Activated T-cell treated with anti-CD3 and anti-CD28 coated beads, Interleukin-2, amount 50 U/mL, for 72 hours (primary cell): ENCODE measurements around the gene CEACAM1. TPM values are rescaled to one million over a fixed set of nuclear protein-coding genes. Genes with fewer than 3 reads are reported as not detected.
"Not testable (repeated sequence)": the region's sequence is repeated elsewhere in the genome, so short reads cannot be mapped to it uniquely, and the experiment has no call there.

ENCODE experiments used
- ATAC-seq, 2 donors: fragments of 150-1000 bp; cut with Tn5 transposase; replicated peaks in 1 of 2; 2 replicates each; pipeline ENCODE4 v1.10.0; 2021; ENCODE audit warnings: moderate library complexity in 2 of 2, mild to moderate bottlenecking in 1 of 2
- DNase-seq, 2 donors: peaks; one replicate each; pipeline ENCODE4 v3.0.0; 2021 to 2022; ENCODE audit warnings: mixed read lengths in 1 of 2
- H3K27ac Mint-ChIP-seq: one replicate; pipeline ENCODE4 v1.8.0; 2022; ENCODE audit warnings: mild to moderate bottlenecking, moderate library complexity, mixed read lengths
- H3K27me3 Mint-ChIP-seq: one replicate; pipeline ENCODE4 v1.8.0; 2022; ENCODE audit warnings: low read depth, mixed read lengths
- H3K36me3 Mint-ChIP-seq, 2 donors: one replicate each; pipeline ENCODE4 v1.8.0; 2022; ENCODE audit warnings: mixed read lengths in 2 of 2, mild to moderate bottlenecking in 1 of 2; ENCODE audit not compliant: insufficient read depth in 2 of 2
- H3K4me1 Mint-ChIP-seq: one replicate; pipeline ENCODE4 v1.8.0; 2022; ENCODE audit warnings: low read depth, mixed read lengths
- H3K4me3 Mint-ChIP-seq, 2 donors: one replicate each; pipeline ENCODE4 v1.8.0; 2022; ENCODE audit warnings: mild to moderate bottlenecking in 2 of 2, mixed read lengths in 2 of 2, moderate library complexity in 2 of 2
- H3K9me3 Mint-ChIP-seq, 2 donors: one replicate each; pipeline ENCODE4 v1.8.0; 2022; ENCODE audit warnings: mixed read lengths in 2 of 2
- total RNA-seq, 2 donors: library from RNA; stranded (reverse); gene quantifications; one replicate each; pipeline ENCODE4 v1.2.3, GENCODE V29; 2022

CEACAM1 gene
- total RNA-seq, 2 donors from 2014 or later: 4.0 to 8.2 TPM

GRCh38 chr19:42540071-42540553 lies 11.8 kb upstream of the CEACAM1 start:
- no peak for ATAC-seq
- H3K9me3 Mint-ChIP-seq: no peaks in the 10 kb centered on the region
- H3K4me3 Mint-ChIP-seq: no peak overlapping the region
- no peak for DNase-seq
- no peaks in the 10 kb centered on the region for H3K36me3 Mint-ChIP-seq
- no peaks in the 10 kb centered on the region for H3K4me1 Mint-ChIP-seq
- H3K27ac Mint-ChIP-seq: no peak overlapping the region
- no peaks in the 10 kb centered on the region for H3K27me3 Mint-ChIP-seq

GRCh38 chr19:42538841-42539709 lies 10.8 kb upstream of the CEACAM1 start:
- DNase-seq: no peak
- H3K4me3 Mint-ChIP-seq: no peak overlapping the region
- ATAC-seq: no peak
- H3K4me1 Mint-ChIP-seq: no peaks in the 10 kb centered on the region
- no peak overlapping the region for H3K27ac Mint-ChIP-seq
- H3K9me3 Mint-ChIP-seq: no peaks in the 10 kb centered on the region
- no peaks in the 10 kb centered on the region for H3K27me3 Mint-ChIP-seq
- no peaks in the 10 kb centered on the region for H3K36me3 Mint-ChIP-seq

GRCh38 chr19:42535276-42535675 lies 7.0 kb upstream of the CEACAM1 start:
- not testable (repeated sequence) for ATAC-seq, H3K36me3 Mint-ChIP-seq, DNase-seq, H3K27me3 Mint-ChIP-seq, H3K4me1 Mint-ChIP-seq, H3K9me3 Mint-ChIP-seq, H3K27ac Mint-ChIP-seq, H3K4me3 Mint-ChIP-seq

- H3K4me1 Mint-ChIP-seq: peaks cover 7% of the 10 kb centered on the region
- H3K27me3 Mint-ChIP-seq: no peaks in the 10 kb centered on the region
- H3K27ac Mint-ChIP-seq: no peak overlapping the region
- no peak for ATAC-seq
- no peaks in the 10 kb centered on the region for H3K9me3 Mint-ChIP-seq
- DNase-seq: no peak
- no peaks in the 10 kb centered on the region for H3K36me3 Mint-ChIP-seq
- H3K4me3 Mint-ChIP-seq: no peak overlapping the region
These were observed 6.1 kb upstream of the CEACAM1 start for GRCh38 chr19:42534391-42534790.

GRCh38 chr19:42532891-42533290 lies 4.6 kb upstream of the CEACAM1 start:
- DNase-seq (no peak), ATAC-seq (no peak)
- no peaks in the 10 kb centered on the region for H3K36me3 Mint-ChIP-seq
- H3K27ac Mint-ChIP-seq: no peak overlapping the region
- H3K4me1 Mint-ChIP-seq: peaks cover 22% of the 10 kb centered on the region
- H3K4me3 Mint-ChIP-seq: no peak overlapping the region
- no peaks in the 10 kb centered on the region for H3K27me3 Mint-ChIP-seq
- no peaks in the 10 kb centered on the region for H3K9me3 Mint-ChIP-seq

- H3K27ac Mint-ChIP-seq: no peak overlapping the region
- no peaks in the 10 kb centered on the region for H3K27me3 Mint-ChIP-seq
- H3K9me3 Mint-ChIP-seq: no peaks in the 10 kb centered on the region
- peaks cover 27% of the 10 kb centered on the region for H3K4me1 Mint-ChIP-seq
- H3K4me3 Mint-ChIP-seq: no peak overlapping the region
- DNase-seq (no peak), ATAC-seq (peak; percentile 44 to 46)
- no peaks in the 10 kb centered on the region for H3K36me3 Mint-ChIP-seq
These were observed 3.0 kb upstream of the CEACAM1 start for GRCh38 chr19:42531313-42531712.

GRCh38 chr19:42529248-42529764 lies 1.0 kb upstream of the CEACAM1 start:
- H3K4me1 Mint-ChIP-seq: peaks cover 29% of the 10 kb centered on the region
- H3K27me3 Mint-ChIP-seq: no peaks in the 10 kb centered on the region
- DNase-seq: peak; percentile 61 to 80
- H3K9me3 Mint-ChIP-seq: no peaks in the 10 kb centered on the region
- H3K36me3 Mint-ChIP-seq: no peaks in the 10 kb centered on the region
- peak overlapping the region; percentile 80 for H3K27ac Mint-ChIP-seq
- H3K4me3 Mint-ChIP-seq: peak overlapping the region; percentile 79 to 81
- peak; percentile 75 to 82 for ATAC-seq

- H3K4me3 Mint-ChIP-seq: no peak overlapping the region
- H3K27me3 Mint-ChIP-seq: no peaks in the 10 kb centered on the region
- peaks cover 27% of the 10 kb centered on the region for H3K4me1 Mint-ChIP-seq
- DNase-seq (no peak), ATAC-seq (no peak)
- no peaks in the 10 kb centered on the region for H3K9me3 Mint-ChIP-seq
- H3K36me3 Mint-ChIP-seq: no peaks in the 10 kb centered on the region
- H3K27ac Mint-ChIP-seq: no peak overlapping the region
These were observed 3.3 kb downstream of the CEACAM1 start for GRCh38 chr19:42524943-42525342.

GRCh38 chr19:42524250-42524649 lies 4.0 kb downstream of the CEACAM1 start:
- no peaks in the 10 kb centered on the region for H3K9me3 Mint-ChIP-seq
- H3K4me3 Mint-ChIP-seq: no peak overlapping the region
- no peak overlapping the region for H3K27ac Mint-ChIP-seq
- no peak for ATAC-seq
- no peaks in the 10 kb centered on the region for H3K27me3 Mint-ChIP-seq
- peaks cover 25% of the 10 kb centered on the region for H3K4me1 Mint-ChIP-seq
- no peaks in the 10 kb centered on the region for H3K36me3 Mint-ChIP-seq
- DNase-seq: no peak

- H3K4me1 Mint-ChIP-seq, ATAC-seq, DNase-seq, H3K4me3 Mint-ChIP-seq, H3K36me3 Mint-ChIP-seq, H3K9me3 Mint-ChIP-seq, H3K27me3 Mint-ChIP-seq, H3K27ac Mint-ChIP-seq: not testable (repeated sequence)
These were observed 6.0 kb downstream of the CEACAM1 start for GRCh38 chr19:42522262-42522661.

- Mint-ChIP-seq H3K27ac (no peak overlapping the region), H3K27me3 (no peaks in the 10 kb centered on the region), H3K9me3 (no peaks in the 10 kb centered on the region), H3K36me3 (no peaks in the 10 kb centered on the region), H3K4me3 (no peak overlapping the region), H3K4me1 (peaks cover 7% of the 10 kb centered on the region)
- no peak for ATAC-seq
- no peak for DNase-seq
These were observed 6.8 kb downstream of the CEACAM1 start for GRCh38 chr19:42521346-42522030.

GRCh38 chr19:42519108-42519507 lies 9.2 kb downstream of the CEACAM1 start:
- no peak overlapping the region for H3K27ac Mint-ChIP-seq
- no peak for DNase-seq
- H3K9me3 Mint-ChIP-seq: no peaks in the 10 kb centered on the region
- peaks cover 11% of the 10 kb centered on the region for H3K4me1 Mint-ChIP-seq
- no peak overlapping the region for H3K4me3 Mint-ChIP-seq
- no peaks in the 10 kb centered on the region for H3K36me3 Mint-ChIP-seq
- no peak for ATAC-seq
- no peaks in the 10 kb centered on the region for H3K27me3 Mint-ChIP-seq

GRCh38 chr19:42516771-42517170 lies 11.5 kb downstream of the CEACAM1 start:
- Mint-ChIP-seq H3K27me3 (no peaks in the 10 kb centered on the region), H3K4me3 (no peak overlapping the region), H3K4me1 (peaks cover 28% of the 10 kb centered on the region), H3K27ac (no peak overlapping the region), H3K9me3 (no peaks in the 10 kb centered on the region), H3K36me3 (no peaks in the 10 kb centered on the region)
- no peak for DNase-seq
- no peak for ATAC-seq
